Measurements from ENCODE around the gene P2RY8.

- TF ChIP-seq CTCF (conservative IDR thresholded peaks at IDR 0.05; ENCODE audit: low read depth, low read length): no peak
- no peak for TF ChIP-seq RFX5 (IDR thresholded peaks at IDR 0.05; ENCODE audit: low read depth, low read length)
- no peak for TF ChIP-seq CEBPB (IDR thresholded peaks at IDR 0.05; ENCODE audit: low read depth, low read length)
- TF ChIP-seq MAFK (IDR thresholded peaks at IDR 0.05; ENCODE audit: low read depth, low read length): no peak
- no peak for TF ChIP-seq BHLHE40 (IDR thresholded peaks at IDR 0.05; ENCODE audit: low read depth, low read length)
- no peak for TF ChIP-seq FOS (IDR thresholded peaks at IDR 0.05; ENCODE audit: low read depth, low read length)
- no peak for TF ChIP-seq POLR2A (IDR thresholded peaks at IDR 0.05; ENCODE audit: low read depth, low read length)
Measured at GRCh38 chrX:1475881-1476280, 61.1 kb downstream of the P2RY8 start.
